HG02884 (cell line): Measurements from ENCODE around the gene SQOR.
"Not testable (repeated sequence)": the region's sequence is repeated elsewhere in the genome, so short reads cannot be mapped to it uniquely, and the experiment has no call there.

Source experiments
- ATAC-seq: cut with Tn5 transposase; IDR thresholded peaks from one replicate; pipeline ENCODE4 v1.9.1; 2021; ENCODE audit warnings: mild to moderate bottlenecking, moderate library complexity; ENCODE audit not compliant: unreplicated experiment

SQOR gene

GRCh38 chr15:45630917-45631691 lies 3.7 kb upstream of the SQOR start:
- ATAC-seq: no peak

- ATAC-seq: no peak
Observed at GRCh38 chr15:45631776-45632175, 3.1 kb upstream of the SQOR start.

- peak; percentile 37 for ATAC-seq
Observed at GRCh38 chr15:45635191-45635638, 386 bp downstream of the SQOR start.

- ATAC-seq: no peak
Observed at GRCh38 chr15:45635763-45636292, 999 bp downstream of the SQOR start.

- ATAC-seq: peak; percentile 0
Observed at GRCh38 chr15:45637141-45637540, 2.3 kb downstream of the SQOR start.

GRCh38 chr15:45637552-45638033 lies 2.8 kb downstream of the SQOR start:
- ATAC-seq: peak; percentile 51

- ATAC-seq: no peak
Observed at GRCh38 chr15:45640616-45641015, 5.8 kb downstream of the SQOR start.

GRCh38 chr15:45641374-45641781 lies 6.5 kb downstream of the SQOR start:
- ATAC-seq: no peak

- ATAC-seq: no peak
Observed at GRCh38 chr15:45641999-45642932, 7.4 kb downstream of the SQOR start.

GRCh38 chr15:45644437-45644836 lies 9.6 kb downstream of the SQOR start:
- no peak for ATAC-seq

- no peak for ATAC-seq
Observed at GRCh38 chr15:45645026-45645980, 10.5 kb downstream of the SQOR start.

- no peak for ATAC-seq
Observed at GRCh38 chr15:45646220-45646619, 11.4 kb downstream of the SQOR start.

- no peak for ATAC-seq
Observed at GRCh38 chr15:45647828-45648227, 13.0 kb downstream of the SQOR start.

- no peak for ATAC-seq
Observed at GRCh38 chr15:45648521-45649200, 13.8 kb downstream of the SQOR start.

GRCh38 chr15:45650007-45650406 lies 15.2 kb downstream of the SQOR start:
- not testable (repeated sequence) for ATAC-seq

- ATAC-seq: no peak
Observed at GRCh38 chr15:45650889-45651525, 16.2 kb downstream of the SQOR start.

- no peak for ATAC-seq
Observed at GRCh38 chr15:45653702-45654424, 19.0 kb downstream of the SQOR start.

GRCh38 chr15:45654749-45655148 lies 19.9 kb downstream of the SQOR start:
- ATAC-seq: no peak

GRCh38 chr15:45657254-45657653 lies 22.4 kb downstream of the SQOR start:
- no peak for ATAC-seq
